ENCODE results near the gene ZNF275.

The ZNF275 gene

GRCh38 chrX:153336988-153337387, 3.0 kb downstream of the ZNF275 start:
- Histone ChIP-seq H3K27ac (no peak overlapping the region), H3K4me3 (ENCODE audit: low read depth, low read length) (no peak overlapping the region), H3K27me3 (ENCODE audit: insufficient read depth, low read depth, severe bottlenecking) (no peaks in the 10 kb centered on the region), H3K9me3 (ENCODE audit: severe bottlenecking) (no peaks in the 10 kb centered on the region), H3K36me3 (peaks cover 9% of the 10 kb centered on the region)
- no peak for DNase-seq
- TF ChIP-seq CTCF (IDR thresholded peaks at IDR 0.05; ENCODE audit: low read depth, low read length): no peak

GRCh38 chrX:153338836-153339235, 4.9 kb downstream of the ZNF275 start:
- Histone ChIP-seq H3K4me3 (ENCODE audit: low read depth, low read length) (no peak overlapping the region), H3K9me3 (ENCODE audit: severe bottlenecking) (no peaks in the 10 kb centered on the region), H3K27ac (no peak overlapping the region), H3K27me3 (ENCODE audit: insufficient read depth, low read depth, severe bottlenecking) (no peaks in the 10 kb centered on the region), H3K36me3 (peaks cover 9% of the 10 kb centered on the region)
- no peak for TF ChIP-seq CTCF (IDR thresholded peaks at IDR 0.05; ENCODE audit: low read depth, low read length)
- DNase-seq: no peak

GRCh38 chrX:153339662-153340061, 5.7 kb downstream of the ZNF275 start:
- Histone ChIP-seq H3K27ac (no peak overlapping the region), H3K9me3 (ENCODE audit: severe bottlenecking) (no peaks in the 10 kb centered on the region), H3K4me3 (ENCODE audit: low read depth, low read length) (no peak overlapping the region), H3K36me3 (peaks cover 12% of the 10 kb centered on the region), H3K27me3 (ENCODE audit: insufficient read depth, low read depth, severe bottlenecking) (no peaks in the 10 kb centered on the region)
- no peak for DNase-seq
- no peak for TF ChIP-seq CTCF (IDR thresholded peaks at IDR 0.05; ENCODE audit: low read depth, low read length)

- no peaks in the 10 kb centered on the region for H3K9me3 ChIP-seq (ENCODE audit: severe bottlenecking)
These were observed 6.2 kb downstream of the ZNF275 start for GRCh38 chrX:153340111-153340510.

GRCh38 chrX:153342762-153343558, 9.0 kb downstream of the ZNF275 start:
- TF ChIP-seq CTCF (IDR thresholded peaks at IDR 0.05; ENCODE audit: low read depth, low read length): no peak
- DNase-seq: no peak
- no peak overlapping the region for H3K27ac ChIP-seq
- peaks cover 3% of the 10 kb centered on the region for H3K27me3 ChIP-seq (ENCODE audit: insufficient read depth, low read depth, severe bottlenecking)
- peaks cover 18% of the 10 kb centered on the region for H3K36me3 ChIP-seq
- H3K4me3 ChIP-seq (ENCODE audit: low read depth, low read length): no peak overlapping the region
- no peaks in the 10 kb centered on the region for H3K9me3 ChIP-seq (ENCODE audit: severe bottlenecking)

More at GRCh38 chrX:153340111-153340510, 6.2 kb downstream of the ZNF275 start:
- Histone ChIP-seq H3K4me3 (ENCODE audit: low read depth, low read length) (no peak overlapping the region), H3K36me3 (peaks cover 15% of the 10 kb centered on the region), H3K27ac (no peak overlapping the region), H3K27me3 (ENCODE audit: insufficient read depth, low read depth, severe bottlenecking) (no peaks in the 10 kb centered on the region)
- DNase-seq: no peak
- no peak for TF ChIP-seq CTCF (IDR thresholded peaks at IDR 0.05; ENCODE audit: low read depth, low read length)

- peaks cover 5% of the 10 kb centered on the region for H3K27me3 ChIP-seq (ENCODE audit: insufficient read depth, low read depth, severe bottlenecking)
These were observed 9.7 kb downstream of the ZNF275 start for GRCh38 chrX:153343674-153344073.

More at GRCh38 chrX:153343674-153344073, 9.7 kb downstream of the ZNF275 start:
- Histone ChIP-seq H3K27ac (no peak overlapping the region), H3K36me3 (peaks cover 23% of the 10 kb centered on the region), H3K4me3 (ENCODE audit: low read depth, low read length) (no peak overlapping the region), H3K9me3 (ENCODE audit: severe bottlenecking) (no peaks in the 10 kb centered on the region)
- no peak for DNase-seq
- TF ChIP-seq CTCF (IDR thresholded peaks at IDR 0.05; ENCODE audit: low read depth, low read length): no peak

All from WERI-Rb-1 (cell line).